BJ (cell line): ENCODE measurements around the gene MXD3. TPM values are rescaled to one million over a fixed set of nuclear protein-coding genes. Genes with fewer than 3 reads are reported as not detected.
"Not testable (repeated sequence)": the region's sequence is repeated elsewhere in the genome, so short reads cannot be mapped to it uniquely, and the experiment has no call there.

Source experiments
- CTCF ChIA-PET: fragments of 350-600 bp; formaldehyde crosslinking; extraction: SDS; loops from one replicate; lab custom pipeline; 2021; ENCODE audit warnings: antibody characterized with exemption, inconsistent platforms; lab: Yijun Ruan, JAX
- POLR2A ChIA-PET: fragments of 300-600 bp; sonication (Branson Sonifier 250); formaldehyde crosslinking; extraction: SDS; loops from one replicate; lab custom pipeline; 2021; ENCODE audit warnings: antibody characterized with exemption; lab: Charles Lee
- DNase-seq: peaks from one replicate; pipeline ENCODE4 v3.0.0-alpha.2; 2011; ENCODE audit warnings: low read depth
- H3K27me3 ChIP-seq: 2 replicates; pipeline ENCODE4 v1.6.0; 2011; ENCODE audit warnings: low read length; ENCODE audit not compliant: control insufficient read depth, insufficient read depth
- H3K36me3 ChIP-seq: 2 replicates; pipeline ENCODE4 v1.5.1; 2011; ENCODE audit warnings: low read length; ENCODE audit not compliant: control insufficient read depth, insufficient read depth
- H3K4me3 ChIP-seq: 2 replicates; pipeline ENCODE4 v1.5.1; 2011; ENCODE audit warnings: low read depth, mild to moderate bottlenecking, control low read depth, low read length
- polyA plus RNA-seq: library from polyadenylated mRNA; depleted of rRNA; stranded (reverse); fragments of >200 nt; gene quantifications from 2 replicates; pipeline ENCODE4 v1.2.3, GENCODE V29; 2011
- TF ChIP-seq, protein P1 (sequence below): IDR thresholded peaks from 2 replicates; pipeline ENCODE4 v1.5.1; 2011; ENCODE audit warnings: low read depth, mild to moderate bottlenecking, control low read depth, inconsistent platforms, low read length, moderate library complexity; ENCODE audit not compliant: insufficient read depth

Gene MXD3
- polyA plus RNA-seq, 1 experiment, result 18.1 TPM

- POLR2A ChIA-PET, result no interaction called here
- H3K4me3 ChIP-seq, result no peak overlapping the region
- CTCF ChIA-PET, result interaction anchor here (1.9 to 2.7 kb wide), 3 partner anchors 15 to 156 kb away, joined by 5 to 18 read pairs (median 5); no protein-coding TSS in a partner anchor
- TF ChIP-seq, protein P1, sequence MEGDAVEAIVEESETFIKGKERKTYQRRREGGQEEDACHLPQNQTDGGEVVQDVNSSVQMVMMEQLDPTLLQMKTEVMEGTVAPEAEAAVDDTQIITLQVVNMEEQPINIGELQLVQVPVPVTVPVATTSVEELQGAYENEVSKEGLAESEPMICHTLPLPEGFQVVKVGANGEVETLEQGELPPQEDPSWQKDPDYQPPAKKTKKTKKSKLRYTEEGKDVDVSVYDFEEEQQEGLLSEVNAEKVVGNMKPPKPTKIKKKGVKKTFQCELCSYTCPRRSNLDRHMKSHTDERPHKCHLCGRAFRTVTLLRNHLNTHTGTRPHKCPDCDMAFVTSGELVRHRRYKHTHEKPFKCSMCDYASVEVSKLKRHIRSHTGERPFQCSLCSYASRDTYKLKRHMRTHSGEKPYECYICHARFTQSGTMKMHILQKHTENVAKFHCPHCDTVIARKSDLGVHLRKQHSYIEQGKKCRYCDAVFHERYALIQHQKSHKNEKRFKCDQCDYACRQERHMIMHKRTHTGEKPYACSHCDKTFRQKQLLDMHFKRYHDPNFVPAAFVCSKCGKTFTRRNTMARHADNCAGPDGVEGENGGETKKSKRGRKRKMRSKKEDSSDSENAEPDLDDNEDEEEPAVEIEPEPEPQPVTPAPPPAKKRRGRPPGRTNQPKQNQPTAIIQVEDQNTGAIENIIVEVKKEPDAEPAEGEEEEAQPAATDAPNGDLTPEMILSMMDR, result no peak
- DNase-seq, result no peak
- H3K27me3 ChIP-seq, result no peaks in the 10 kb centered on the region
- peaks cover 10% of the 10 kb centered on the region for H3K36me3 ChIP-seq
These were observed 42.3 kb downstream of the MXD3 start for GRCh38 chr5:177269232-177269895.

DNA sequence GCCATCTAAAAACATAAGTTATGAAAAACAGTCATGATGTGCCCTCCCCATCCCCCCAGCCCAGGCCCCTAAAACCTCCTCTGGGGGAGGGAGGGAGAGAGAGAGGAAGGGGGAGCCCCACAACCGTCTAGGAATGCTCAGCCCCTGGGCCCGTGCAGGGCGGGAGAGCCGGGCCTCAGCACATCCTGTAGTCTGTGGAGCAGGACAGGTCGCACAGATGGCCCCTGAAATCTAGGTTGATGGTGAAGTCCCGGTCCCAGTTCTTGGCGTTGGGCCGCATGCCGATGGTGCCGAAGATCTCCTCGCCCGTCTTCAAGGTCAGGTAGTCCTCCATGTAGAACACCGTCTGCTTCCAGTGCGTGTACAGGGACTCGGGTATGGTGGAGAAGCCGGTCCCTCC, 46.3 kb downstream of the MXD3 start:
- H3K27me3 ChIP-seq, result no peaks in the 10 kb centered on the region
- no peak for DNase-seq
- POLR2A ChIA-PET, result no interaction called here
- H3K36me3 ChIP-seq, result peaks cover 10% of the 10 kb centered on the region
- TF ChIP-seq, protein P1, result no peak
- CTCF ChIA-PET, result interaction anchor here (0.9 to 1.0 kb wide), 2 partner anchors 29 to 152 kb away, joined by 3 read pairs; no protein-coding TSS in a partner anchor
- no peak overlapping the region for H3K4me3 ChIP-seq

DNA sequence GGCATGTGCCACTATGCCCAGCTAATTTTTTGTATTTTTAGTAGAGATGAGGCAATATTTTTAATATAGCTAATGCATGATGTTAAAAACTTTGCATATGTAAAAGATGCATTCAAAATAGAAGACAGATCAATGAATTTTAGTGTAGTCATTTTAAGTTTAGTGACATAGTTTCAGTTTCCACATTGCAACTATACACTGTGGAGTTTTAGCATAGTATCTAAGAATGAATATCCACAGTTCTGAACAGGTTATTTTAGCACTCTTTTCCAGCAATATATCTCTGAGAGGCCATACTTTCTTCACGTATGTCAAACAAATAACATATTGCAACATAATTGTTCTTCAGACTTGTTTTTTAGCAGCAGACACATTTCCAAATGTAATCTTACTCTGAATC, 47.5 kb downstream of the MXD3 start:
- ChIA-PET POLR2A (no interaction called here), CTCF (interaction anchor here (0.6 to 1.4 kb wide), 3 partner anchors 9 to 286 kb away, joined by 3 read pairs; no protein-coding TSS in a partner anchor)
- no peak for DNase-seq
- H3K4me3 ChIP-seq, result no peak overlapping the region
- peaks cover 10% of the 10 kb centered on the region for H3K36me3 ChIP-seq
- H3K27me3 ChIP-seq, result no peaks in the 10 kb centered on the region
- TF ChIP-seq, protein P1, result no peak

DNA sequence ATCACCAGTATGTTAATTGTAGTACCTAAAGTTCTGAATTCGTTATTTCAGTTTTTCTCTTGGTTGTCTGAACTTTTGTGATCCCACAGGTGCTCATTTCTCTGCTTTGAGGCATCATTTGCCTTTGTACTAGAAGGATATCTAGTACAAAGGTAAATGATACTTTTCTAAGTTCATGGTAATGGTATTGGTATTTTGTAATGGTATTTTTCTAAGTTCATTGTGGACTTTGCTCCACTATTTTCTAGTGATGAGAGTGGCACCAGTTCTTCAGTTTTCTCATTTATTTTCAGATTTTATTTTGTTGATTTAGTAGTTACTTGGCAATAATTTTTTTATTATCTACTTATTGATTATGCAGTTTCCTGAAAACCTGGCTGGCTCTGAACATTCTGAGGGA, 50.2 kb downstream of the MXD3 start:
- DNase-seq, result no peak
- H3K27me3 ChIP-seq, result no peaks in the 10 kb centered on the region
- CTCF ChIA-PET, result no interaction called here
- H3K4me3 ChIP-seq, result no peak overlapping the region
- POLR2A ChIA-PET, result no interaction called here
- TF ChIP-seq, protein P1, result no peak
- peaks cover 13% of the 10 kb centered on the region for H3K36me3 ChIP-seq

DNA sequence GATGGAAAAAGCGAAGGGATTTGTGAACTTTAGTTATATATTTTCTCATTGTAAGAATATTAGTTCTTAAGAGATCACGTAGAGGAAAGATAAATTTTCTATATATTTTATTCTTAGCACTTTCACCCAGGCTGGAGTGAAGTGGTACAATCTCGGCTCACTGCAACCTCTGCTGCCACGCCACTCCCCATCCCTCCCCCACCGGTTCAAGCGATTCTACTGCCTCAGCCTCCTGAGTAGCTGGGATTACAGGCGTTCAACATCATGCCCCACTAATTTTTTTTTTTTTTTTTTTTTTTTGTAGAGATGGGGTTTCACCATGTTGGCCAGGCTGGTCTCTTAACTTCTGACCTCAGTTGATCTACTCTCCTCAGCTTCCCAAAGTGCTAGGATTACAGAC, 50.7 kb downstream of the MXD3 start:
- CTCF ChIA-PET, result no interaction called here
- POLR2A ChIA-PET, result no interaction called here
- Histone ChIP-seq H3K27me3 (no peaks in the 10 kb centered on the region), H3K4me3 (no peak overlapping the region), H3K36me3 (peaks cover 11% of the 10 kb centered on the region)
- no peak for DNase-seq
- TF ChIP-seq, protein P1, result no peak

- DNase-seq, POLR2A ChIA-PET, H3K36me3 ChIP-seq, CTCF ChIA-PET, H3K4me3 ChIP-seq, H3K27me3 ChIP-seq: not testable (repeated sequence)
These were observed 53.0 kb downstream of the MXD3 start for GRCh38 chr5:177258711-177259110.
